Measurements from ENCODE around the gene PHPT1.

Gene PHPT1

GRCh38 chr9:136886610-136887597, 37.7 kb downstream of the PHPT1 start:
- no peak for DNase-seq (ENCODE audit: low spot score)

GRCh38 chr9:136888454-136888853, 39.2 kb downstream of the PHPT1 start:
- no peak for DNase-seq (ENCODE audit: low spot score)

- DNase-seq (ENCODE audit: low spot score), result no peak
Measured at GRCh38 chr9:136889858-136890257, 40.6 kb downstream of the PHPT1 start.

GRCh38 chr9:136890661-136891060, 41.5 kb downstream of the PHPT1 start:
- DNase-seq (ENCODE audit: low spot score), result no peak

- no peak for DNase-seq (ENCODE audit: low spot score)
Measured at GRCh38 chr9:136896027-136896426, 46.8 kb downstream of the PHPT1 start.

- DNase-seq (ENCODE audit: low spot score), result no peak
Measured at GRCh38 chr9:136898483-136899100, 49.4 kb downstream of the PHPT1 start.

GRCh38 chr9:136899196-136899595, 50.0 kb downstream of the PHPT1 start:
- DNase-seq (ENCODE audit: low spot score), result no peak

- no peak for DNase-seq (ENCODE audit: low spot score)
Measured at GRCh38 chr9:136900556-136900955, 51.3 kb downstream of the PHPT1 start.

Measured in activated CD4-positive, alpha-beta T cell treated with anti-CD3 and anti-CD28 coated beads, Interleukin-2, Interleukin-4, amounts not matched to agents 100 ng/mL and 50 ng/mL, durations not matched to agents 16 hours and 8 hours (primary cell).